Measurements from ENCODE around the gene R3HDM2. TPM values are rescaled to one million over a fixed set of nuclear protein-coding genes. Genes with fewer than 3 reads are reported as not detected.
"Not testable (repeated sequence)": the region's sequence is repeated elsewhere in the genome, so short reads cannot be mapped to it uniquely, and the experiment has no call there.

The R3HDM2 gene
- total RNA-seq, 1 donor from 2014 or later: 19.2 TPM

DNA sequence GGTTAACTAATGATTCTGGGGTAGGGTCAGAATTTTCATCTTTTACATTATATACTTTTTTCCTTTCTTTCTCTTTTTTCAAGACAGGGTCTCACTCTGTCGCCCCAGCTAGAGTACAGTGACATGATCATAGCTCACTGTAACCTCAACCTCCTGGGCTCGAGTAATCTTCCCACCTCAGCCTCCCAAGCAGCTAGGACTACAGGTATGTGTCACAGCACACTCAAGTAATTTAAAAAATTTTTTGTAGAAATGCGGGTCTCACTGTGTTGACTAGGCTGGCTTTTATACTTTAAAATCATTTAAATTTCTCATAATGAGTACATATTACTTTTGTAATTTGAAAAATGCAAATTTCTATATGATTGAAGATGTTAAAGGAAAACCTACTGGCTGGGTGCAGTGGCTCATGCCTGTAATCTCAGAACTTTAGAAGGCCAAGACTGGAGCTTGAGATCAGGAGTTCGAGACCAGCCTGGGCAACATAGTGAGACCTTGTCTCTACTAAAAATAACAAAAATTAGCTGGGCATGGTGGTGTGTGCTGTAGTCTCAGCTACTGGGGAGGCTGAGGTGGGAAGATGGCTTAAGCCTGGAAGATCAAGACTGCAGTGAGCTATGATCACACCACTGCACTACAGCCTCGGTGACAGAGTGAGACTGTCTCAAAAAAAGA, 25.7 kb downstream of the R3HDM2 start:
- H3K4me1 ChIP-seq (ENCODE audit: insufficient read depth, low read length): no peaks in the 10 kb centered on the region
- no peak overlapping the region for H3K4me2 ChIP-seq (ENCODE audit: low read length)
- Mint-ChIP-seq H3K27me3 (ENCODE audit: low read depth, unreplicated experiment) (no peaks in the 10 kb centered on the region), H3K36me3 (ENCODE audit: low read depth, unreplicated experiment) (no peaks in the 10 kb centered on the region), H3K9me3 (ENCODE audit: unreplicated experiment) (no peaks in the 10 kb centered on the region), H3K4me1 (ENCODE audit: low read depth, unreplicated experiment) (no peaks in the 10 kb centered on the region), H3K4me3 (ENCODE audit: unreplicated experiment) (no peak overlapping the region), H3K27ac (ENCODE audit: unreplicated experiment) (no peak overlapping the region)
- H3K4me3 ChIP-seq (ENCODE audit: insufficient read depth, low read depth, low read length): no peak overlapping the region
- FAIRE-seq: no peak
- no peak overlapping the region for H2AFZ ChIP-seq (ENCODE audit: low read depth, low read length)
- H3K36me3 ChIP-seq (ENCODE audit: insufficient read depth, low read length): no peaks in the 10 kb centered on the region
- TF ChIP-seq CTCF (IDR thresholded peaks at IDR 0.05; ENCODE audit: insufficient read depth, low read depth, low read length): no peak
- no peak for TF ChIP-seq EZH2 (IDR thresholded peaks at IDR 0.05; ENCODE audit: insufficient read depth, low read length)
- no peak for DNase-seq (ENCODE audit: low read depth)
- peaks cover 27% of the 10 kb centered on the region for H3K79me2 ChIP-seq (ENCODE audit: insufficient read depth, low read length)
- peaks cover 8% of the 10 kb centered on the region for H4K20me1 ChIP-seq (ENCODE audit: insufficient read depth, low read length)
- no peak overlapping the region for H3K9ac ChIP-seq (ENCODE audit: low read length)
- no peaks in the 10 kb centered on the region for H3K9me3 ChIP-seq (ENCODE audit: insufficient read depth, low read depth, low read length)
- H3K27ac ChIP-seq (ENCODE audit: low read depth, low read length): no peak overlapping the region
- H3K27me3 ChIP-seq (ENCODE audit: insufficient read depth, low read length): no peaks in the 10 kb centered on the region

- not testable (repeated sequence) for H3K4me3 ChIP-seq (ENCODE audit: insufficient read depth, low read depth, low read length); H3K4me1 ChIP-seq (ENCODE audit: insufficient read depth, low read length); FAIRE-seq; H3K4me3 Mint-ChIP-seq (ENCODE audit: unreplicated experiment); H3K4me1 Mint-ChIP-seq (ENCODE audit: low read depth, unreplicated experiment); H3K27ac Mint-ChIP-seq (ENCODE audit: unreplicated experiment); H3K27me3 ChIP-seq (ENCODE audit: insufficient read depth, low read length); H3K27me3 Mint-ChIP-seq (ENCODE audit: low read depth, unreplicated experiment); H3K36me3 Mint-ChIP-seq (ENCODE audit: low read depth, unreplicated experiment); H2AFZ ChIP-seq (ENCODE audit: low read depth, low read length); H3K27ac ChIP-seq (ENCODE audit: low read depth, low read length); H3K4me2 ChIP-seq (ENCODE audit: low read length); DNase-seq (ENCODE audit: low read depth); H3K9ac ChIP-seq (ENCODE audit: low read length); H4K20me1 ChIP-seq (ENCODE audit: insufficient read depth, low read length); H3K9me3 ChIP-seq (ENCODE audit: insufficient read depth, low read depth, low read length); H3K36me3 ChIP-seq (ENCODE audit: insufficient read depth, low read length); H3K9me3 Mint-ChIP-seq (ENCODE audit: unreplicated experiment)
- peaks cover 26% of the 10 kb centered on the region for H3K79me2 ChIP-seq (ENCODE audit: insufficient read depth, low read length)
Measured at GRCh38 chr12:57402156-57402555, 28.7 kb downstream of the R3HDM2 start.

DNA sequence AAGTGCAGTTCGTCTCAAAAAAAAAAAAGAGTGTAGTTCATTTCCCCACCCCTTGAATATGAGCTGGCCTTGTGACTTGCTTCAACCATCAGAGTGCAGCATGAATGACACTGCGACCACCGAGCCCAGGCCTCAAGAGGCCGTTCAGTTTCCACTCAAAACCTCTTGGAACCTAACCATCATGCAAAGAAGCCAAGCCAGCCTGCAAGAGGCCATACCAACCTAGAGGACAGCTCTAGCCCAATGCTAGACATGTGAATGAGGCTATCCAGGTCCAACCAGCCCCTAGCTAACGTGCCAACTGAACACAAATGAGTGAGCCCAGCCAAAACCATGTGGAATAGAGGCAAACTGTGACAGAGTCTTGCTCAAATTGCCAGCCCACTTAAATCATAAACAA, 29.7 kb downstream of the R3HDM2 start:
- Histone ChIP-seq H3K4me1 (ENCODE audit: insufficient read depth, low read length) (no peaks in the 10 kb centered on the region), H3K4me2 (ENCODE audit: low read length) (no peak overlapping the region), H3K9me3 (ENCODE audit: insufficient read depth, low read depth, low read length) (no peaks in the 10 kb centered on the region), H3K27ac (ENCODE audit: low read depth, low read length) (no peak overlapping the region), H3K36me3 (ENCODE audit: insufficient read depth, low read length) (no peaks in the 10 kb centered on the region), H2AFZ (ENCODE audit: low read depth, low read length) (no peak overlapping the region), H3K27me3 (ENCODE audit: insufficient read depth, low read length) (no peaks in the 10 kb centered on the region), H3K4me3 (ENCODE audit: insufficient read depth, low read depth, low read length) (no peak overlapping the region), H4K20me1 (ENCODE audit: insufficient read depth, low read length) (peaks cover 4% of the 10 kb centered on the region), H3K9ac (ENCODE audit: low read length) (no peak overlapping the region), H3K79me2 (ENCODE audit: insufficient read depth, low read length) (peaks cover 24% of the 10 kb centered on the region)
- H3K4me3 Mint-ChIP-seq (ENCODE audit: unreplicated experiment): no peak overlapping the region
- H3K36me3 Mint-ChIP-seq (ENCODE audit: low read depth, unreplicated experiment): peaks cover 4% of the 10 kb centered on the region
- H3K4me1 Mint-ChIP-seq (ENCODE audit: low read depth, unreplicated experiment): peaks cover 2% of the 10 kb centered on the region
- no peak for TF ChIP-seq EZH2 (IDR thresholded peaks at IDR 0.05; ENCODE audit: insufficient read depth, low read length)
- TF ChIP-seq CTCF (IDR thresholded peaks at IDR 0.05; ENCODE audit: insufficient read depth, low read depth, low read length): no peak
- no peak overlapping the region for H3K27ac Mint-ChIP-seq (ENCODE audit: unreplicated experiment)
- FAIRE-seq: no peak
- H3K9me3 Mint-ChIP-seq (ENCODE audit: unreplicated experiment): no peaks in the 10 kb centered on the region
- no peaks in the 10 kb centered on the region for H3K27me3 Mint-ChIP-seq (ENCODE audit: low read depth, unreplicated experiment)
- no peak for DNase-seq (ENCODE audit: low read depth)

- not testable (repeated sequence) for H3K4me3 Mint-ChIP-seq (ENCODE audit: unreplicated experiment); H3K36me3 ChIP-seq (ENCODE audit: insufficient read depth, low read length); H3K4me2 ChIP-seq (ENCODE audit: low read length); H3K9me3 ChIP-seq (ENCODE audit: insufficient read depth, low read depth, low read length); H3K4me3 ChIP-seq (ENCODE audit: insufficient read depth, low read depth, low read length); H3K9ac ChIP-seq (ENCODE audit: low read length); H4K20me1 ChIP-seq (ENCODE audit: insufficient read depth, low read length); FAIRE-seq; H3K4me1 Mint-ChIP-seq (ENCODE audit: low read depth, unreplicated experiment); H3K27me3 Mint-ChIP-seq (ENCODE audit: low read depth, unreplicated experiment); H3K9me3 Mint-ChIP-seq (ENCODE audit: unreplicated experiment); H3K4me1 ChIP-seq (ENCODE audit: insufficient read depth, low read length); H2AFZ ChIP-seq (ENCODE audit: low read depth, low read length); H3K27me3 ChIP-seq (ENCODE audit: insufficient read depth, low read length); DNase-seq (ENCODE audit: low read depth); H3K27ac ChIP-seq (ENCODE audit: low read depth, low read length); H3K36me3 Mint-ChIP-seq (ENCODE audit: low read depth, unreplicated experiment)
- H3K27ac Mint-ChIP-seq (ENCODE audit: unreplicated experiment): peak overlapping the region; percentile 19
- H3K79me2 ChIP-seq (ENCODE audit: insufficient read depth, low read length): peaks cover 23% of the 10 kb centered on the region
Measured at GRCh38 chr12:57399718-57400463, 31.0 kb downstream of the R3HDM2 start.

Data from astrocyte (in vitro differentiated cells and primary cell).